ENCODE results near the gene CRLF2. TPM values are rescaled to one million over a fixed set of nuclear protein-coding genes. Genes with fewer than 3 reads are reported as not detected.
"Not testable (repeated sequence)": the region's sequence is repeated elsewhere in the genome, so short reads cannot be mapped to it uniquely, and the experiment has no call there.

Gene CRLF2
- total RNA-seq (2022): 2.3 and 5.6 TPM in 2 replicates
- Bru-seq, nascent RNA: percentile 42 among the genes with signal in this experiment
- percentile 31 among the genes with signal in this experiment for BruChase-seq, experiment 1, labeled RNA remaining after a 6-hour chase
- percentile 22 among the genes with signal in this experiment for BruChase-seq, experiment 2, labeled RNA remaining after a 2-hour chase
- long read RNA-seq, partial matches to known transcripts: 0 of 5 reads
- long read RNA-seq, other reads (novel, unspliced or antisense): 2 of 5 reads

DNA sequence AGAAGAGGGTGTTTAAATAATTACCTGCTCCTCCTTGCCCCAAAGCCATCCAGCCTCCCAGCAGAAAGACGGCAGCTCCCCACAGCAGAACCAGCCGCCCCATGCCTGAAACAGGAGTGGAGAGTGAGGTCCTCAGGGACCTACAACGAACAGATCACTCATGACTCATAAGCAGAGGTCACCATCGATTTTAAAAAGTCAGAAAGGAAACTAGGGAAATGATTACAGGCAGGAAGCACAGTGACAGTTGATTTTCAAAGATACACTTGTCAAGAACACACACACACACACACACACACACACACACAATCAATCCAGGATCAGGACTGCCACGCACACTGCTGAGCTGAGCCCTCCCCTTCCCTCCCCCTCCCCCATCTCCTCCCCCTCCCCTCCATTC lies at the start of gene CRLF2:
Gene CRLF2 (minus strand): TSS at position 118 of the 400 bp plus-strand sequence. CDS start 15 bp downstream, at position 103.
- no TSS peak for BruUV-seq (replicated peaks)
- H3K9me3 Mint-ChIP-seq (ENCODE audit: low read depth, unreplicated experiment): peaks cover 5% of the 10 kb centered on the region
- H3K4me1 Mint-ChIP-seq (ENCODE audit: low read depth, unreplicated experiment): no peaks in the 10 kb centered on the region
- CTCF ChIA-PET: no interaction called here
- no peak within 1 kb of the TSS for H3K4me3 Mint-ChIP-seq (ENCODE audit: low read depth, unreplicated experiment)
- H3K36me3 Mint-ChIP-seq (ENCODE audit: insufficient read depth, unreplicated experiment): peaks cover 5% of the 10 kb centered on the region
- intact Hi-C loops (cut with micrococcal nuclease; ENCODE audit: unreplicated experiment): no loop called here
- peak within 1 kb of the TSS; percentile 44 for H3K27ac Mint-ChIP-seq (ENCODE audit: unreplicated experiment)
- H3K27me3 Mint-ChIP-seq (ENCODE audit: unreplicated experiment): no peaks in the 10 kb centered on the region
- DNase-seq: peak; percentile 53
- TF ChIP-seq CTCF (IDR thresholded peaks at IDR 0.05; ENCODE audit: unreplicated experiment): no peak

- H3K9me3 Mint-ChIP-seq (ENCODE audit: low read depth, unreplicated experiment); H3K27me3 Mint-ChIP-seq (ENCODE audit: unreplicated experiment); H3K36me3 Mint-ChIP-seq (ENCODE audit: insufficient read depth, unreplicated experiment); H3K27ac Mint-ChIP-seq (ENCODE audit: unreplicated experiment); BruUV-seq (replicated peaks); DNase-seq; intact Hi-C loops (cut with micrococcal nuclease; ENCODE audit: unreplicated experiment); H3K4me1 Mint-ChIP-seq (ENCODE audit: low read depth, unreplicated experiment); CTCF ChIA-PET; H3K4me3 Mint-ChIP-seq (ENCODE audit: low read depth, unreplicated experiment): not testable (repeated sequence)
Measured at GRCh38 chrX:1261771-1262170, 49.3 kb upstream of the CRLF2 start.

DNA sequence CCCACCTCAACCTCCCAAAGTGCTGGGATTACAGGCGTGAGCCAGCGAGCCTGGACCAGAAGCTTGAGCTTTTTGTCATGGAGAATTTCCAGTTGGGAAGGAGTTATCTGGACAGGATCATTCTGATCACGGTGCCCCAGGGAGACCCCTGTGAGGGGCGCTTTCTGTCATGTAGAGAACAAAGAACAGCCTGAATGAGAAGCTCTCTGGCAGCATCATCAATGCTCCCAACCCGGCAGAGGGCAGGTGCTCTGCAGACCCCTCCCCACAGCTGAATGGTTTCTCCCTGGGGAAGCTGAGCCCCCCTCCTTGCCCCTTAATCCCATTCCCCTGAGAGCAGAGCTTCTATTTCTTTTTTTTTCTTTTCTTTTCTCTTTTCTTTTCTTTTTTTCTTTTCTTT lies 48.8 kb upstream of the CRLF2 start:
- CTCF ChIA-PET: no interaction called here
- Mint-ChIP-seq H3K4me3 (ENCODE audit: low read depth, unreplicated experiment) (no peak overlapping the region), H3K9me3 (ENCODE audit: low read depth, unreplicated experiment) (no peaks in the 10 kb centered on the region), H3K27ac (ENCODE audit: unreplicated experiment) (no peak overlapping the region), H3K36me3 (ENCODE audit: insufficient read depth, unreplicated experiment) (no peaks in the 10 kb centered on the region), H3K27me3 (ENCODE audit: unreplicated experiment) (no peaks in the 10 kb centered on the region), H3K4me1 (ENCODE audit: low read depth, unreplicated experiment) (no peaks in the 10 kb centered on the region)
- no TSS peak for BruUV-seq (replicated peaks)
- TF ChIP-seq CTCF (IDR thresholded peaks at IDR 0.05; ENCODE audit: unreplicated experiment): no peak
- intact Hi-C loops (cut with micrococcal nuclease; ENCODE audit: unreplicated experiment): no loop called here
- no peak for DNase-seq

DNA sequence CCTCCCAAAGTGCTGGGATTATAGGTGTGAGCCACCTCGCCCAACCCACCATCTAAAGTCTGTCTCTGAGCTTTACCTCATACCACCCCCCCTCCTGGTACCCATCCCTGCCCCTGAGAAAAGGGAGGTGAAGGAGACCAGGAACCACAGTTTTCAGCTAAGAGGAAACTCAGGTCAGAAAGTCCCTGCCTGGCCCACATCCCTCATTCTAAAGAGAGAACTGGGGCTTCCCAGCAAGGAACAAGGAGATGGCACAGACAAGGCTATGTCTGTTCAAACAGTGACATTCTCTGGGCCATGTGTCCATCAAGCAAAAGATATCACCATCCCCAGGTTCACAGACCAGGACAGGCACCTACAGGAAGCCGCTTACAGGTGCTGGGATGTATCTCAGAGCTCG lies 40.4 kb upstream of the CRLF2 start:
- CTCF ChIA-PET: no interaction called here
- intact Hi-C loops (cut with micrococcal nuclease; ENCODE audit: unreplicated experiment): no loop called here
- Mint-ChIP-seq H3K27ac (ENCODE audit: unreplicated experiment) (no peak overlapping the region), H3K27me3 (ENCODE audit: unreplicated experiment) (no peaks in the 10 kb centered on the region), H3K9me3 (ENCODE audit: low read depth, unreplicated experiment) (peaks cover 3% of the 10 kb centered on the region), H3K4me3 (ENCODE audit: low read depth, unreplicated experiment) (no peak overlapping the region), H3K4me1 (ENCODE audit: low read depth, unreplicated experiment) (no peaks in the 10 kb centered on the region), H3K36me3 (ENCODE audit: insufficient read depth, unreplicated experiment) (no peaks in the 10 kb centered on the region)
- BruUV-seq (replicated peaks): no TSS peak
- TF ChIP-seq CTCF (IDR thresholded peaks at IDR 0.05; ENCODE audit: unreplicated experiment): no peak
- DNase-seq: no peak

DNA sequence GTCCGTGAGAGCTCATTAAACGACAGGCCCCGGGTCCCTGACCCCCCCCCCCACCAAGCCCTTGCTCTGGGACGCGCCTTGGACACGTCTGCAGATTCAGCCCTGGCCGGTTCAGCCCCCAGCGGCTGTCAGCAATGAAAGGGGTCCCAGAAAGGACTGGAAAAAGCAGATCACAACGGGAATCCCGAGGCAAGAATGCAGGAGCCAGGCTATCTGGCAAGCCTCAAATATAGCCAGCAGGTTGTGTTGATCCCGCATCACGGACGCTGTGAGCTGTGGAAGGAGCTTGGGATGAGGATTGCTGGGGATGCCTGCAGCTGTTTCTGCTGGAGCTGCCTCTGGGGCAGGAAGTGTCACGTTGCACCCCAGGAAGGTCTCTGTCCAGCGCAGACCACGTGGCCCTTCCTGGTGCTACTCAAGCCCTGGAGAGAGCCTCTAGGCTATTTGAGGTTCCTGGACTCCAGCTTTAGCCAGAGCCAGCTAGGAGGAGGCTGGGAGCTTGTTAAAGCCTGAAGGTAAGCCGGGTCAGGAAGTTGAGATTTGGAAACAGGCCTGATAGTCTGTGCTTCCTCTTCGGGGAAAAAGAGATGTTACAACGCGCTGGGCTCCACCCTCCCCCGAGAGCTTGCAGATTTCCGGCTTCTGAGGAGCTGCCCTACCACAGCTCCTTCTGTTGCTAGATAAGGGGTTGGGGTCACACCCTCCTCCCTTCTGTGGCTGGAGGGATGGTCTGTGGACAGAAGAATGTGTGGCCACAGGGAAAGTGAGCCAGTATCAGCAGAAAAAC lies 36.8 kb upstream of the CRLF2 start:
- peaks cover 10% of the 10 kb centered on the region for H3K36me3 Mint-ChIP-seq (ENCODE audit: insufficient read depth, unreplicated experiment)
- BruUV-seq (replicated peaks): no TSS peak
- CTCF ChIA-PET: no interaction called here
- intact Hi-C loops (cut with micrococcal nuclease; ENCODE audit: unreplicated experiment): no loop called here
- no peak for TF ChIP-seq CTCF (IDR thresholded peaks at IDR 0.05; ENCODE audit: unreplicated experiment)
- H3K27ac Mint-ChIP-seq (ENCODE audit: unreplicated experiment): no peak overlapping the region
- H3K4me1 Mint-ChIP-seq (ENCODE audit: low read depth, unreplicated experiment): peaks cover 1% of the 10 kb centered on the region
- no peak overlapping the region for H3K4me3 Mint-ChIP-seq (ENCODE audit: low read depth, unreplicated experiment)
- H3K27me3 Mint-ChIP-seq (ENCODE audit: unreplicated experiment): no peaks in the 10 kb centered on the region
- DNase-seq: peak; percentile 24
- H3K9me3 Mint-ChIP-seq (ENCODE audit: low read depth, unreplicated experiment): peaks cover 3% of the 10 kb centered on the region

All from Calu3 (cell line).